Measurements from ENCODE around the gene NXNL1. TPM values are rescaled to one million over a fixed set of nuclear protein-coding genes. Genes with fewer than 3 reads are reported as not detected.

NXNL1 gene
- total RNA-seq, 1 donor from 2014 or later, result not detected

- peak overlapping the region; percentile 94 for H3K4me3 ChIP-seq (ENCODE audit: low read depth, low read length)
- DNase-seq (ENCODE audit: low read depth), result no peak
- TF ChIP-seq, protein P1, sequence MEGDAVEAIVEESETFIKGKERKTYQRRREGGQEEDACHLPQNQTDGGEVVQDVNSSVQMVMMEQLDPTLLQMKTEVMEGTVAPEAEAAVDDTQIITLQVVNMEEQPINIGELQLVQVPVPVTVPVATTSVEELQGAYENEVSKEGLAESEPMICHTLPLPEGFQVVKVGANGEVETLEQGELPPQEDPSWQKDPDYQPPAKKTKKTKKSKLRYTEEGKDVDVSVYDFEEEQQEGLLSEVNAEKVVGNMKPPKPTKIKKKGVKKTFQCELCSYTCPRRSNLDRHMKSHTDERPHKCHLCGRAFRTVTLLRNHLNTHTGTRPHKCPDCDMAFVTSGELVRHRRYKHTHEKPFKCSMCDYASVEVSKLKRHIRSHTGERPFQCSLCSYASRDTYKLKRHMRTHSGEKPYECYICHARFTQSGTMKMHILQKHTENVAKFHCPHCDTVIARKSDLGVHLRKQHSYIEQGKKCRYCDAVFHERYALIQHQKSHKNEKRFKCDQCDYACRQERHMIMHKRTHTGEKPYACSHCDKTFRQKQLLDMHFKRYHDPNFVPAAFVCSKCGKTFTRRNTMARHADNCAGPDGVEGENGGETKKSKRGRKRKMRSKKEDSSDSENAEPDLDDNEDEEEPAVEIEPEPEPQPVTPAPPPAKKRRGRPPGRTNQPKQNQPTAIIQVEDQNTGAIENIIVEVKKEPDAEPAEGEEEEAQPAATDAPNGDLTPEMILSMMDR (conservative IDR thresholded peaks at IDR 0.05; ENCODE audit: low read depth, low read length), result no peak
Observed at GRCh38 chr19:17418710-17419109, 42.0 kb downstream of the NXNL1 start.

DNA sequence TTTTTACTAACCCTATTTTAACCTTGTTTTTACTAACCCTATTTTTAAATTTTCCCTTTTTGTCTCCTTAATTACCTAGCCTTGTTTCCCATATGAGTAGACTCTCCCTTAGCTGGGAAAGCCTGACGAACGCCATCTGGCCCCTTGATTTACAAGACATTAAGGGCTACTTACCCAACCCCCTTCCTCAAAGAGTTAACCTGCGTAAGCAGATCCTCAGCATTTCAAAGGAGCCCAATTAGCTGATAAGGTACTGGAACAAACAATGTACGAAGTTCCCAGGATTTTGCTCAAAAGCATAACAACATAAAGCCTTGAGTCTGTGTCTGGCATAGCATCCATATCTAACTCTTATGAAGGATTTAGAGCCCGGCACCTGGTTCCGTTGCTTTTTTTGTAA, 45.6 kb downstream of the NXNL1 start:
- TF ChIP-seq, protein P1 (conservative IDR thresholded peaks at IDR 0.05; ENCODE audit: low read depth, low read length), result no peak
- DNase-seq (ENCODE audit: low read depth), result no peak
- no peak overlapping the region for H3K4me3 ChIP-seq (ENCODE audit: low read depth, low read length)

- TF ChIP-seq, protein P1 (conservative IDR thresholded peaks at IDR 0.05; ENCODE audit: low read depth, low read length), result no peak
- H3K4me3 ChIP-seq (ENCODE audit: low read depth, low read length), result no peak overlapping the region
- DNase-seq (ENCODE audit: low read depth), result no peak
Observed at GRCh38 chr19:17414097-17414496, 46.6 kb downstream of the NXNL1 start.

DNA sequence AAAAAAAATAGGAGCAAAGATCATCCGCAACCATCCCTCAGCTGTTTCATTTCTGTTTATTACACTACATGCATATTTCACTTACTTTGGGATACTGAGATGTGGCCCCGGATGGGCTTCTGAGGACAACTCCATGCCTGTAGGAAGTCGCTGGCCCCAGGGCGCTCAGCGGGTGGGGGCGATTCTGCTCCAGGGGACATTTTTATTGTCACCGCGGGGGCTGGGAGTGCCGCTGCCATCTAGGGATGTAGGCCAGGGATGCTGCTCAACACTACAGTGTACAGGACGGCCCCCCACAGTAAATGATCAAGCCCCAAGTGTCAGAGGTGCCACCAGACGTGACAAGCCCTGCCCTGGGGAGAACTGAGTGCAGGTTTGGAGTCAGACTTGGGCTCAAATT, 48.9 kb downstream of the NXNL1 start:
- H3K4me3 ChIP-seq (ENCODE audit: low read depth, low read length), result no peak overlapping the region
- TF ChIP-seq, protein P1 (conservative IDR thresholded peaks at IDR 0.05; ENCODE audit: low read depth, low read length), result no peak
- no peak for DNase-seq (ENCODE audit: low read depth)

GRCh38 chr19:17409990-17410389, 50.7 kb downstream of the NXNL1 start:
- DNase-seq (ENCODE audit: low read depth), result no peak
- TF ChIP-seq, protein P1 (conservative IDR thresholded peaks at IDR 0.05; ENCODE audit: low read depth, low read length), result no peak
- no peak overlapping the region for H3K4me3 ChIP-seq (ENCODE audit: low read depth, low read length)

DNA sequence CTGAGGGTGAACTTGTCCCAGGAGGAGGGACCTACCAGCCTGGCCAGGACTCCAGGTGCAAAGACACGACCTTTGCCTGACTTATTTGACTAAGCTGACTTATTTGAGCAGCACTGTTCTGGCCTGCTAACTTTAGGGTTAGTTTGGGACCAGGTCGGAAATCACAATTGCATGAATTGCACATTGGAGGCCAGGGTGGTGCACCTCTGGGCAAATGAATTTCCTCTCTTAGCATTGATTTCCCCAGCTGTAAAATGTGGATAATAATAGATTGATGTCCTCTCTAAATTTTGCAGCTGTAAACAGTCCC, 53.9 kb downstream of the NXNL1 start:
- no peak overlapping the region for H3K4me3 ChIP-seq (ENCODE audit: low read depth, low read length)
- TF ChIP-seq, protein P1 (conservative IDR thresholded peaks at IDR 0.05; ENCODE audit: low read depth, low read length), result no peak
- no peak for DNase-seq (ENCODE audit: low read depth)

DNA sequence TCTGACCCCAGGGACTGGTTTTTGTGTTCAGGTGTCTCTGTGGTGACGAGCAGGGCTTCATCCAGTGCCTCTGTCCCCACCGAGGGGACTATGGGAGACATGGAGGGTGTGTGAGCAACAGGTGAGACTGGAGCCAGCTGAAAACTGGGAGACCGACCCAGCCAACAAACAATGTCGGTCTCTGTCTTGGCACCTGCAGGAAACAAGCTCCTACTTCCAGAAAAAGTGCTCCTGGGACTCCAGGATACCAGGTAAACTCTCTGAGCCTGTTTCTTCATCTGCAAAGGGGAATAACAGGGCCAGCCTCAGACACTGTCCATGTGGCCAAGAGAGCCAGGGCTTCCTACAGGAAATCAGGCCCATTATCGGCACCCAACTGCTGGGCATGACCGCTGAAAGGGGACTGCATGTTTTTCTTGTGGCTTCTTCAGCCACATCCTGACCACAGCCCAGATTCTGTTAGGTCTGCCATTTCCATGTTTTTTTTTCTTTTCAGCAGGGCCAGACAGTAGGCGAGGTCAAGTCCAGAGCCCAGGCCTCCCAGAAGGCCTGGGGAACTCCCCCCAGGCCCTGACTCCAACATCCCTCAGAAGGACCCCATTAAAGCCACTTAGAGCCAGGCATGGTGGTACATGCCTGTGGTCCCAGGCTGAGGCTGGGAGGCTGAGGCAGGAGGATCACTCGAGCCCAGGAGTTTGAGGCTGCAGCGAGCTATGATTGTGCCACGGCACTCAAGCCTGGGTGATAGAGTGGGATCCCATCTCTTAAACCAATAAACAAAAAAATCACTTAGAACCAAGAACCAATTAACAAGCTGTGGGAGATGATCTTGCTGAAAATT, 54.5 kb downstream of the NXNL1 start:
- H3K4me3 ChIP-seq (ENCODE audit: low read depth, low read length), result no peak overlapping the region
- no peak for DNase-seq (ENCODE audit: low read depth)
- TF ChIP-seq, protein P1 (conservative IDR thresholded peaks at IDR 0.05; ENCODE audit: low read depth, low read length), result no peak

Measured in epithelial cell of proximal tubule (primary cell).